ENCODE measurements around the gene MOSMO. TPM values are rescaled to one million over a fixed set of nuclear protein-coding genes. Genes with fewer than 3 reads are reported as not detected.

Gene MOSMO
- total RNA-seq, result 18.8 and 20.7 TPM in 2 replicates

DNA sequence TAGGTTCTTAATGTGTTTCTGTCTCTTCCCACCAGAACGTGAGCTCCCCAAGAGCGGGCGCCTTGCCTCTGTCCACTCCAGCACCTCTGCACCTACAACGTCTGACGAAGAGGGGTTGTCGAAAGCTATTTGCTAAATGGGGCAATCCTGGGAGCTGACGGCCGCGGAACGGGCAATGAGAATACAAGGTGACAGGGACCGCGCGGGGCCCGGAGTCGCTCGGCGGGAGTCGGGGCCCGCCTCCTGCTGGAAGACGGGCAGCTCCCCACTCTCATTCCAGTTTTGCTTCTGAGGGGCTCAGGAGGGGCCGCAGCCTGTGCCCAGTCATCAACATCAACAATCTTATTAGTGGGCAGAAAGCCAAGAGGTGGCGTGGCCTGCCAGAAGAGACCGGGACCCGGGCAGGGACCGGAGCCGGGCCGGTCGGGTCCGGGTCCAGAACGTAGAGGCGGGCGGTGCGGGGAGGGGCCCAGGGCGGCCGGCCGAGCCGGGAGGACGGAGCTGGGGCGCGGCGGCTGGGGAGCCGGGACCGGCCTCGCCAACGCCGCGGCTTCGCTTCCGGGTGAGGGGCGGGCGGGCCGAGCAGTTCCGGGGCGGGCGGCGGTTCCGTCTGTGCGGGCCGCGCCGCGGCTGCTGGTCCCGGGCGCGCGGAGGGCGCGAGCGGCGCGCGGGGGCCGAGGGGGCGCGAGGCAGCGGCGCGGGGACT lies at the start of gene MOSMO:
Gene MOSMO (plus strand): TSS at position 603 of the 706 bp plus-strand sequence. CDS start 191 bp downstream, outside the sequence.

DNA sequence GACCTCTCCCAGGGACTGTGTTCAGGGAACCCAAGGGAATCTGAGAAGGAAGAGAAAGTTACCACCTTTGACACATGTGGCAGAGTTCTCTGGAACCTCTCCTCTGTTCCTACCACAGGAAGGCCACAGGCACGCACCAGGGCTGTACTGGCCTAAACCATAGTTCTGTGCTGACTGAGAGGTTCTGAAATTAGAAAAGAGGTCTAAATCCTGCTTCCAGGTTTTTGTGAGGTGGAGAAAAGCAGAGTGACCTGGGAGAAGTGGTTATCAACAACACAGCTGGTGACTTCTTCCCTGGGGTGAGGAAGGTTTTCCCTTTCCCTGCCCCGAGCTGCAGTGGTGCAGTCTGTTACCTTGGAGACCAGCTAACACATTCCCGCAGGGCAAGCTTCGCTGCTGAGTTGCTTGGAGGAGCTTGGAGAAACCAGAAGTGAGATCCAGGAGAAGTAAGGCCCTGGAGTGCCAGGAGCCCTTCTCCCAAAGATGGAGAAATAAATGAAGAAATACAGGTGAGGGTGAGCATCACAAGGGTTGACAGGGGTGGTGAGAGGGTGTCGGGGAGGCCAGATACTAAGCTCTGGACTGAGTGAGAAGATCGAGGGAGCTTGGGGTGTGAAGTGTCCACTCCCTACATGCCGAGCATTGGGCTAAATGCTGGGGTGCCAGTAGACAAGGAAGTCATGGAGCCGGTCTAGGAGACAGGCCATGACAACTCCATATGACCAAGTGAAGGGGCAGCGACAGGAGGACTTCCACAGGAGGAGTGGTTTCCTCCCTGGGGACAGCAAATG lies 84.4 kb downstream of the MOSMO start, which contains the start of gene VWA3A:
Gene VWA3A (plus strand): TSS at position 399 of the 791 bp plus-strand sequence. CDS start 97 bp downstream, at position 496.

Other genes with a start within 250 kb of the MOSMO start
- gene NPIPB4, start 150.4 kb upstream of the MOSMO start, total RNA-seq, result 15.8 and 21.1 TPM in 2 replicates
- gene UQCRC2, start 54.8 kb upstream of the MOSMO start, total RNA-seq, result 265 and 280 TPM in 2 replicates
- not detected in 2 replicates for gene PDZD9, start 7.0 kb upstream of the MOSMO start, total RNA-seq
- under 0.01 and 0.15 TPM in 2 replicates for gene VWA3A, start 84.4 kb downstream of the MOSMO start, total RNA-seq
- not detected in 2 replicates for gene SDR42E2, start 154.4 kb downstream of the MOSMO start, total RNA-seq
- 24.0 and 27.2 TPM in 2 replicates for gene EEF2K, start 198.2 kb downstream of the MOSMO start, total RNA-seq

All from epithelial cell of umbilical artery (primary cell).